Naive B cell (primary cell): ENCODE results near the gene ADGRL3. TPM values are rescaled to one million over a fixed set of nuclear protein-coding genes. Genes with fewer than 3 reads are reported as not detected.

Experiments used
- ATAC-seq, 2 donors: fragments of 150-1000 bp; cut with Tn5 transposase; 2 replicates each; pipeline ENCODE4 v1.10.0; 2021; ENCODE audit warnings: low read depth in 2 of 2, mild to moderate bottlenecking in 2 of 2, moderate library complexity in 2 of 2
- DNase-seq: peaks from one replicate; pipeline ENCODE4 v3.0.0; 2022
- H3K27ac Mint-ChIP-seq, 6 donors: one replicate each; pipeline ENCODE4 v1.8.0; 2020 to 2022; ENCODE audit warnings: mild to moderate bottlenecking in 6 of 6, mixed read lengths in 6 of 6, moderate library complexity in 5 of 6, inconsistent platforms in 2 of 6
- H3K27me3 Mint-ChIP-seq, 3 donors: one replicate each; pipeline ENCODE4 v1.8.0; 2021 to 2022; ENCODE audit warnings: mixed read lengths in 3 of 3, mild to moderate bottlenecking in 1 of 3
- H3K36me3 Mint-ChIP-seq, 2 donors: one replicate each; pipeline ENCODE4 v1.8.0; 2020 to 2022; ENCODE audit warnings: mixed read lengths in 2 of 2, inconsistent platforms in 1 of 2, mild to moderate bottlenecking in 1 of 2
- H3K4me1 Mint-ChIP-seq, 3 donors: one replicate each; pipeline ENCODE4 v1.8.0; 2020 to 2022; ENCODE audit warnings: mixed read lengths in 3 of 3, inconsistent platforms in 1 of 3, mild to moderate bottlenecking in 1 of 3, moderate library complexity in 1 of 3
- H3K4me3 Mint-ChIP-seq, 8 donors: one replicate each; pipeline ENCODE4 v1.8.0; 2020 to 2022; ENCODE audit warnings: mild to moderate bottlenecking in 8 of 8, mixed read lengths in 8 of 8, moderate library complexity in 8 of 8, inconsistent platforms in 2 of 8
- H3K9me3 Mint-ChIP-seq, 7 donors: one replicate each; pipeline ENCODE4 v1.8.0; 2020 to 2022; ENCODE audit warnings: mixed read lengths in 7 of 7, mild to moderate bottlenecking in 5 of 7, inconsistent platforms in 2 of 7, moderate library complexity in 1 of 7
- polyA plus RNA-seq, 6 donors: library from polyadenylated mRNA; unstranded; fragments of 300-500 nt; fragmentation: Illumina TruSeq; gene quantifications; one replicate each; pipeline ENCODE4 v1.2.3, GENCODE V29; 2021; ENCODE audit warnings: low read depth in 6 of 6

ADGRL3 gene
- polyA plus RNA-seq, 6 donors from 2014 or later, result not detected

GRCh38 chr4:61773655-61774245 is 573.6 kb downstream of the ADGRL3 start:
- DNase-seq, result no peak
- H3K4me3 Mint-ChIP-seq, result no peak overlapping the region
- peaks cover 0 to 3% (median 2%) of the 10 kb centered on the region in 7 donors for H3K9me3 Mint-ChIP-seq
- peaks cover 0 to 1% of the 10 kb centered on the region in 2 donors for H3K36me3 Mint-ChIP-seq
- no peak for ATAC-seq
- no peak overlapping the region for H3K27ac Mint-ChIP-seq
- H3K27me3 Mint-ChIP-seq, result no peaks in the 10 kb centered on the region
- no peaks in the 10 kb centered on the region for H3K4me1 Mint-ChIP-seq

GRCh38 chr4:61782133-61782532 is 582.0 kb downstream of the ADGRL3 start:
- H3K36me3 Mint-ChIP-seq, result no peaks in the 10 kb centered on the region
- H3K27ac Mint-ChIP-seq, result no peak overlapping the region
- no peaks in the 10 kb centered on the region for H3K27me3 Mint-ChIP-seq
- no peak overlapping the region for H3K4me3 Mint-ChIP-seq
- ATAC-seq (no peak), DNase-seq (no peak)
- no peaks in the 10 kb centered on the region for H3K4me1 Mint-ChIP-seq
- H3K9me3 Mint-ChIP-seq, result peaks cover 0 to 3% (median 0%) of the 10 kb centered on the region in 7 donors

DNA sequence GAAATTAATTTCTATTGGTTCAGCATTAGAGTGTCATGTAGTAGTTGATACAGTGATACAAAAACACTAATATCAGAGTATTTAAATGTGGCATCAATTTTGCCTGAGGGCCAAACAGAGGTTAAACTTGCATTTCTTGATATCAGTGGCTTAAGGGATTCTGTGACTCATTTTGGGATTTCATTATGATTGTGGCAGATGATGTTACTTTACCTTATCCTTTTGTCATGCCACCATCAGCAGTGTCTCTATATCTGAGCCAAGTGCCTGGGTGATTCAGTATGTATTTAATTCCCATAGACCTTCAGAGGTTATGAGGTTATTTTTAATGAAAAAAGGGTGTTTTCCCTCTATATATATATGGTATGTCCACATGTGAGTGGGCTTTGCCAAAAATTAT is 582.9 kb downstream of the ADGRL3 start:
- DNase-seq, result no peak
- H3K36me3 Mint-ChIP-seq, result no peaks in the 10 kb centered on the region
- no peak overlapping the region for H3K4me3 Mint-ChIP-seq
- H3K4me1 Mint-ChIP-seq, result no peaks in the 10 kb centered on the region
- no peak for ATAC-seq
- H3K27ac Mint-ChIP-seq, result no peak overlapping the region
- peaks cover 0 to 3% (median 0%) of the 10 kb centered on the region in 7 donors for H3K9me3 Mint-ChIP-seq
- no peaks in the 10 kb centered on the region for H3K27me3 Mint-ChIP-seq

GRCh38 chr4:61785761-61786160 is 585.6 kb downstream of the ADGRL3 start:
- peaks cover 0 to 5% (median 0%) of the 10 kb centered on the region in 7 donors for H3K9me3 Mint-ChIP-seq
- DNase-seq (no peak), ATAC-seq (no peak)
- no peaks in the 10 kb centered on the region for H3K27me3 Mint-ChIP-seq
- H3K4me1 Mint-ChIP-seq, result no peaks in the 10 kb centered on the region
- no peaks in the 10 kb centered on the region for H3K36me3 Mint-ChIP-seq
- no peak overlapping the region for H3K4me3 Mint-ChIP-seq
- H3K27ac Mint-ChIP-seq, result no peak overlapping the region

DNA sequence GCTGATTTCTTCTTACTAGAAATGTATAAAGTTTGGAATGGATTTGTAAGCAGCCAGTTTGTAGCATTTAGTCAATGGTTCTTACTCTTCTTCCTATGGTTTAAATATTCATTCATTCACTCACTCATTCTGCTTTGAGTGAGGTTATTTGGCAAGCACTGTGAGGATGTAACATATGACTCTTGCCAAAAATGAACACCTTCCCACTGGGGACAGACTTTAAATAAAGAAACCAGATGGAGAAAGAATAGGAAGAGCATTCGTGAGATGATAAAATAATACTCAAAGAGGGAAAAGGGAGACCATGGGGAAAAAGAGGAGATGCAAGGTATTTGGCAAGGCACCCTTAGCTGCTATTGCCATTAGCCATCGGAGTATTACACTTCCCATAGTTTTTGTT is 586.1 kb downstream of the ADGRL3 start:
- H3K36me3 Mint-ChIP-seq, result no peaks in the 10 kb centered on the region
- H3K27ac Mint-ChIP-seq, result no peak overlapping the region
- peaks cover 0 to 7% (median under 1%) of the 10 kb centered on the region in 7 donors for H3K9me3 Mint-ChIP-seq
- ATAC-seq, result no peak
- H3K4me1 Mint-ChIP-seq, result no peaks in the 10 kb centered on the region
- DNase-seq, result no peak
- no peaks in the 10 kb centered on the region for H3K27me3 Mint-ChIP-seq
- no peak overlapping the region for H3K4me3 Mint-ChIP-seq

DNA sequence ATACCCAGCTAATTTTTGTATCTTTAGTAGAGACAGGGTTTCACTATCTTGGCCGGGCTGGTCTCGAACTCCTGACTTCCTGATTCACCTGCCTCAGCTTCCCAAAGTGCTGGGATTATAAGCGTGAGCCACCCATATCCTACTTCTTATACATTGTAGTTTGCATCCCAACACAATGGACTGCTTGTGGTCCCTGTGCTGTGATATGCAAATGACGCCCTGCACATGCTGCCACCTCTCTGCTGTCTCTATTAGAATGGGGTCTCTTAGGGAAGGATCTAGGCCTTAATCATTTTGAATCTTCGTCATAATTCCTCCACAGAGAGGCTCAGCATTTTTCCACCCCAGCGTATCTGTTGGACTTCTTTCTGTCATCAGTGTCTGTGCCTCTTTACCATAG is 595.9 kb downstream of the ADGRL3 start:
- Mint-ChIP-seq H3K4me3 (no peak overlapping the region), H3K9me3 (peaks cover 2 to 10% (median 6%) of the 10 kb centered on the region in 7 donors), H3K4me1 (no peaks in the 10 kb centered on the region), H3K27ac (no peak overlapping the region), H3K27me3 (no peaks in the 10 kb centered on the region), H3K36me3 (no peaks in the 10 kb centered on the region)
- ATAC-seq (no peak), DNase-seq (no peak)

- H3K36me3 Mint-ChIP-seq, result no peaks in the 10 kb centered on the region
- no peak overlapping the region for H3K4me3 Mint-ChIP-seq
- H3K9me3 Mint-ChIP-seq, result peaks cover 0 to 10% (median 2%) of the 10 kb centered on the region in 7 donors
- no peaks in the 10 kb centered on the region for H3K27me3 Mint-ChIP-seq
- no peak for DNase-seq
- ATAC-seq, result no peak
- H3K4me1 Mint-ChIP-seq, result no peaks in the 10 kb centered on the region
- no peak overlapping the region for H3K27ac Mint-ChIP-seq
These were observed 599.7 kb downstream of the ADGRL3 start for GRCh38 chr4:61799794-61800193.

- DNase-seq (no peak), ATAC-seq (no peak)
- H3K36me3 Mint-ChIP-seq, result no peaks in the 10 kb centered on the region
- no peaks in the 10 kb centered on the region for H3K4me1 Mint-ChIP-seq
- H3K27ac Mint-ChIP-seq, result no peak overlapping the region
- peaks cover 0 to 9% (median 3%) of the 10 kb centered on the region in 7 donors for H3K9me3 Mint-ChIP-seq
- H3K4me3 Mint-ChIP-seq, result no peak overlapping the region
- H3K27me3 Mint-ChIP-seq, result no peaks in the 10 kb centered on the region
These were observed 605.1 kb downstream of the ADGRL3 start for GRCh38 chr4:61805227-61805626.

GRCh38 chr4:61805979-61806378 is 605.9 kb downstream of the ADGRL3 start:
- Mint-ChIP-seq H3K4me1 (no peaks in the 10 kb centered on the region), H3K4me3 (no peak overlapping the region), H3K27ac (no peak overlapping the region), H3K27me3 (no peaks in the 10 kb centered on the region), H3K9me3 (peaks cover 0 to 9% (median 5%) of the 10 kb centered on the region in 7 donors), H3K36me3 (no peaks in the 10 kb centered on the region)
- ATAC-seq (no peak), DNase-seq (no peak)

DNA sequence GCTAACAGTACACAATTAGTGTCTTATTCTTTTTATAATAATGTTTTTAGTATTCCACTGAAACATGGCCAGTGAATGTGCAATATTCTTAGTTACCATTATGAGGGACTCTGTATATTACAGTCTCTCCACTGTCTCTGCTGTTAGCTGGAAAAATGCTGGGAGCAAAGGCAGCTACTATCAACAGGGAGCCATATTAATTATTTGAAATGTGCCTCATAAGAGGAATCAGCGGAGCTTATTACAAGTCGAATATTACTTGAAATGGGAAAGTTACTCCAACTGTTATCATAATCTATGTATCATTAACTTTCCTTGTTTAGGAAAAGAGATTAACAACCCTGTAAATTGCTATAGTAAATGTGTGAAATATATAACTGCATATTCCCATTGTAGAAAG is 612.0 kb downstream of the ADGRL3 start:
- Mint-ChIP-seq H3K27me3 (no peaks in the 10 kb centered on the region), H3K4me3 (no peak overlapping the region), H3K9me3 (peaks cover 1 to 18% (median 6%) of the 10 kb centered on the region in 7 donors), H3K27ac (no peak overlapping the region), H3K4me1 (no peaks in the 10 kb centered on the region), H3K36me3 (no peaks in the 10 kb centered on the region)
- no peak for DNase-seq
- ATAC-seq, result no peak

DNA sequence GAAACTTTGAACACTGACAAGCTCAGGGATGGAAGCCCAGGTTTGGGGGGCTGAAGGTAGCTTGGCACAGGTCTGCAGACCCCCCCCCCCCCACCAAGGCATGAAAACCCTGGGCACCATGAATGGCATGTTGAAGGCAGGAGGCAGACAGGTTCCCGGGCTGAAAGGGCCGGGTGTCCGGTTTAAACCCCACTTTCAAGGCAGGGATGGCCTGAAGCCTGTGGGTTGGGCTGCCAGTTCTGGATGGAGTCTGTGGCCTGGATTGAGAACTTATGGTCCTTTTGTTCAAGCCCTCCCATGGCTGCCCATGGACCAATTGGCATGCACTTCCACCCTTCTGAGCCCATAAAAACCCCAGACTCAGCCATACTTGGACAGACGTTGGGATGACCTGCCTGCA is 616.9 kb downstream of the ADGRL3 start:
- Mint-ChIP-seq H3K9me3 (peaks cover 0 to 16% (median 5%) of the 10 kb centered on the region in 7 donors), H3K36me3 (no peaks in the 10 kb centered on the region), H3K27me3 (no peaks in the 10 kb centered on the region), H3K4me1 (no peaks in the 10 kb centered on the region), H3K27ac (no peak overlapping the region), H3K4me3 (no peak overlapping the region)
- ATAC-seq (no peak), DNase-seq (no peak)

DNA sequence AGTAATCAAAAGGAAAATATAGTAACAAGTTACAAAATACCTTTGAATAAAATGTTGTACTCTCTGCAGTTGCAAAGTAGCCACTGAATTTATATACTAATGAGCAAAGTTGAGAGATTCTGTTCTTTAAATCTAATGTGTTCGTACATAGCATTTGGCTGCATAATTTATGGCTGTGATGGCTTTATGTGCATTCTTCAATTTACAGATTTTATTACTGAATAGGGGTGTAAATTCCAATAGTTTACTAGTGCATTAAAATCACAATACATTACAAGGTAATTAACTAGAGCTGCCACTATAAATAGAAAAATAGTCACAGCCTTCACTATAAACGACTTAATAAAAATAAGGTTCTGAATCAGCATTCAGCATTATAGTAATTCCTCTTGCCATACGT is 620.0 kb downstream of the ADGRL3 start:
- Mint-ChIP-seq H3K9me3 (peaks cover 0 to 16% (median 5%) of the 10 kb centered on the region in 7 donors), H3K4me1 (no peaks in the 10 kb centered on the region), H3K27me3 (no peaks in the 10 kb centered on the region), H3K4me3 (no peak overlapping the region), H3K27ac (no peak overlapping the region), H3K36me3 (no peaks in the 10 kb centered on the region)
- ATAC-seq (no peak), DNase-seq (no peak)

DNA sequence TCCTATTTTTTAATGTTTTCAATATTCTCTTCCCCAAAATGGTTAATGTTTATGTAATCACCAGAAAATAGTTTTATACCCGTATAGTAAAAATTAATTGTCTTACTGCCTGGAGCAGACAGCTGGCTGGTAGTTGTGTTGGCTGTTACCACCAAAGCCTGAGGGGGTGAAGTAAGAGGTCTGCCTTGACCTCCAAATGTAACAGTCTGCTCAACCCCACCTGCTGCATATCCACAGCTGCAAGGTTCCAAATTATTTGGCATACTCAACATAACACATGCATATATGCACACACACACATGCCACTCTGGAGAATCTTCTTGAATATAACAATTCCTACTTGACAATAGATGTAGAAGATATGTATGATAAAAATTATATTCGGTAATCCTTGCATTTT is 624.3 kb downstream of the ADGRL3 start:
- Mint-ChIP-seq H3K4me3 (no peak overlapping the region), H3K9me3 (peaks cover 0 to 9% (median 0%) of the 10 kb centered on the region in 7 donors), H3K27me3 (no peaks in the 10 kb centered on the region), H3K27ac (no peak overlapping the region), H3K36me3 (no peaks in the 10 kb centered on the region), H3K4me1 (no peaks in the 10 kb centered on the region)
- no peak for DNase-seq
- ATAC-seq, result no peak

DNA sequence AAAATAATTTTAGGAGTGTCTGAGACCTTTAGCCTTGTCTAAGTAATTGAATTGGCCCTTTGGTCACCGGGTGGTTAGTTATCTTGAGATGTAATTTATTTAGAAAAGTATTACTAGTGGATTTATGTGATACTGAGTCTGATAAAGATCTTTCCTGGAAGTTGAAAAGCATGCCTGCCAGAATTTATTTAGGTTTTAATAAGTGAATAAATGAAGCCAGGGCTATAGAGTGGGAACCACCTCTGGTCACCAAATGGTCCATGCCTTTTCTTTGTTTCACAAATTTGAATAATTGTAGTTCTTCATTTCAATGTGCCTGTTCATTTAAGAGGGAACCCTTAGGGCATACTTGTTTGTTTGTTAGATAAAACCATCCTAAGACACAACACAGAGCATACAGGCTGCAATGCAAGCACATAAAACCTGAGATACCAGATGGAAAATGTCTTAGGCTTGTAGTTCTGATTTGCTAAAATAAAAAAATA is 627.8 kb downstream of the ADGRL3 start:
- Mint-ChIP-seq H3K36me3 (no peaks in the 10 kb centered on the region), H3K4me1 (no peaks in the 10 kb centered on the region), H3K4me3 (no peak overlapping the region), H3K9me3 (peaks cover 0 to 10% (median 2%) of the 10 kb centered on the region in 7 donors), H3K27me3 (no peaks in the 10 kb centered on the region), H3K27ac (no peak overlapping the region)
- no peak for ATAC-seq
- DNase-seq, result no peak

DNA sequence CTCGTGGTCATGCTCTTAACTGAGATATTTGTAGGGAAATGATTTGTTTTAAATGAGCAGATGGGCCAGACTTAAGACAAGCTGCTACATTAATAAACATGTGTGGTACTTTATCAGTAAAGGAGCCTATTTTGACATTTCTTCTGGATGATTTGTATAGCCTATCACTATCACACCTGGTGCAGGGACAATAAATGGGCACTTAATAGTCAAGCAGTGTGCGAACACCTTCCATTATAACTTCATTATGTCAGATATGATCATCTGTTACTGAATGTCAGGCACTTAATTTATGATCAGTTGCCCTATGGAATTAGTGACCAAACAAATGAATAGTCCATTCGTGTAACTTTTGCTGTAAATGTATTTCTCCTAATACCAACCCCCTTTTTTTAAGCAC is 628.8 kb downstream of the ADGRL3 start:
- Mint-ChIP-seq H3K9me3 (peaks cover 0 to 10% (median 3%) of the 10 kb centered on the region in 7 donors), H3K4me1 (no peaks in the 10 kb centered on the region), H3K36me3 (no peaks in the 10 kb centered on the region), H3K27me3 (no peaks in the 10 kb centered on the region), H3K27ac (no peak overlapping the region), H3K4me3 (no peak overlapping the region)
- no peak for ATAC-seq
- no peak for DNase-seq
